Fibroblast of lung (primary cell): ENCODE results near the gene C2.
"Not testable (repeated sequence)": the region's sequence is repeated elsewhere in the genome, so short reads cannot be mapped to it uniquely, and the experiment has no call there.

Experiments
- EZH2 ChIP-seq: IDR thresholded peaks from 2 replicates; pipeline ENCODE4 v1.5.1; 2012; ENCODE audit warnings: low read length, control low read depth, mild to moderate bottlenecking; ENCODE audit errors: missing control alignments
- TF ChIP-seq, protein P1 (sequence below), 2 donors: IDR thresholded peaks in 1 of 2; conservative IDR thresholded peaks in 1 of 2; 1 replicate in 1 of 2; 2 replicates in 1 of 2; pipeline ENCODE4 v1.5.1; 2011 to 2012; ENCODE audit warnings: low read length in 2 of 2, control low read depth in 1 of 2, inconsistent platforms in 1 of 2, low read depth in 1 of 2, mild to moderate bottlenecking in 1 of 2

DNA sequence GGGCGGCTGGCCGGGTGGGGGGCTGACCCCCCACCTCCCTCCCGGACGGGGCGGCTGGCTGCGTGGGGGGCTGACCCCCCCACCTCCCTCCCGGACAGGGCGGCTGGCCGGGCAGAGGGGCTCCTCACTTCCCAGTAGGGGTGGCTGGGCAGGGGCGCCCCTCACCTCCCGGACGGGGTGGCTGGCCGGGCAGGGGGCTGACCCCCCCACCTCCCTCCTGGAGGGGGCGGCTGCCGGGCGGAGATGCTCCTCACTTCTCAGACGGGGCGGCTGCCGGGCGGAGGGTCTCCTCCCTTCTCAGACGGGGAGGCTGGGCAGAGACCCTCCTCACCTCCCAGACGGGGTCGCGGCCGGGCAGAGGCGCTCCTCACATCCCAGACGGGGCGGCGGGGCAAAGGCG lies 48.5 kb downstream of the C2 start:
- TF ChIP-seq, protein P1, sequence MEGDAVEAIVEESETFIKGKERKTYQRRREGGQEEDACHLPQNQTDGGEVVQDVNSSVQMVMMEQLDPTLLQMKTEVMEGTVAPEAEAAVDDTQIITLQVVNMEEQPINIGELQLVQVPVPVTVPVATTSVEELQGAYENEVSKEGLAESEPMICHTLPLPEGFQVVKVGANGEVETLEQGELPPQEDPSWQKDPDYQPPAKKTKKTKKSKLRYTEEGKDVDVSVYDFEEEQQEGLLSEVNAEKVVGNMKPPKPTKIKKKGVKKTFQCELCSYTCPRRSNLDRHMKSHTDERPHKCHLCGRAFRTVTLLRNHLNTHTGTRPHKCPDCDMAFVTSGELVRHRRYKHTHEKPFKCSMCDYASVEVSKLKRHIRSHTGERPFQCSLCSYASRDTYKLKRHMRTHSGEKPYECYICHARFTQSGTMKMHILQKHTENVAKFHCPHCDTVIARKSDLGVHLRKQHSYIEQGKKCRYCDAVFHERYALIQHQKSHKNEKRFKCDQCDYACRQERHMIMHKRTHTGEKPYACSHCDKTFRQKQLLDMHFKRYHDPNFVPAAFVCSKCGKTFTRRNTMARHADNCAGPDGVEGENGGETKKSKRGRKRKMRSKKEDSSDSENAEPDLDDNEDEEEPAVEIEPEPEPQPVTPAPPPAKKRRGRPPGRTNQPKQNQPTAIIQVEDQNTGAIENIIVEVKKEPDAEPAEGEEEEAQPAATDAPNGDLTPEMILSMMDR (conservative IDR thresholded peaks at IDR 0.05 in 1 of 2, IDR thresholded peaks at IDR 0.05 in 1 of 2; ENCODE audit: low read depth in 1 of 2, low read length in 2 of 2): not testable (repeated sequence)
- not testable (repeated sequence) for TF ChIP-seq EZH2
